PC-3 (cell line): ENCODE results near the gene TIGD6. TPM values are rescaled to one million over a fixed set of nuclear protein-coding genes. Genes with fewer than 3 reads are reported as not detected.

Experiments
- ATAC-seq: fragments of 200-7000 bp; cut with Tn5 transposase; 2 replicates; pipeline ENCODE4 v1.9.1; 2020; ENCODE audit warnings: mild to moderate bottlenecking, moderate library complexity
- BruUV-seq: library from RNA; stranded (reverse); fragments of 400-500 nt; replicated peaks from 2 replicates; lab custom pipeline; 2021; lab: Mats Ljungman, UMichigan
- CTCF ChIA-PET: fragments of 300-600 bp; sonication (Branson Sonifier 250); formaldehyde crosslinking; loops from one replicate; lab custom pipeline; 2022; ENCODE audit warnings: antibody characterized with exemption; lab: Charles Lee
- POLR2A ChIA-PET: fragments of 300-600 bp; sonication (Branson Sonifier 250); formaldehyde crosslinking; loops from one replicate; lab custom pipeline; 2022; ENCODE audit warnings: antibody characterized with exemption; ENCODE audit not compliant: unreplicated experiment; lab: Charles Lee
- DNase-seq: peaks from one replicate; pipeline ENCODE4 v3.0.0-alpha.2; 2015
- H2AFZ ChIP-seq: fragments of 300-600 bp; sonication (generic); 2 replicates; pipeline ENCODE4 v1.6.0; 2016; ENCODE audit warnings: antibody characterized with exemption, low read length
- H3F3A ChIP-seq: fragments of 300-600 bp; sonication (generic); one replicate; pipeline ENCODE4 v1.6.0; 2017; ENCODE audit warnings: antibody characterized with exemption, low read length, control low read depth, mild to moderate bottlenecking; ENCODE audit not compliant: unreplicated experiment
- H3K27ac ChIP-seq: fragments of 300-600 bp; sonication (generic); 2 replicates; pipeline ENCODE4 v1.5.1; 2016; ENCODE audit warnings: mild to moderate bottlenecking, low read length
- H3K27me3 ChIP-seq: fragments of 300-600 bp; sonication (generic); 2 replicates; pipeline ENCODE4 v1.6.1; 2016; ENCODE audit warnings: low read length, mixed read lengths
- H3K36me3 ChIP-seq: fragments of 300-600 bp; sonication (generic); 2 replicates; pipeline ENCODE4 v1.6.1; 2016; ENCODE audit warnings: low read depth, mixed run types, low read length, mixed read lengths
- H3K4me1 ChIP-seq: fragments of 300-600 bp; sonication (generic); 2 replicates; pipeline ENCODE4 v1.5.1; 2016; ENCODE audit warnings: low read length; ENCODE audit not compliant: insufficient read depth
- H3K4me2 ChIP-seq: fragments of 300-600 bp; sonication (generic); 2 replicates; pipeline ENCODE4 v1.6.0; 2016; ENCODE audit warnings: low read length
- H3K4me3 ChIP-seq: fragments of 300-600 bp; sonication (generic); 2 replicates; pipeline ENCODE4 v1.5.1; 2016; ENCODE audit warnings: mild to moderate bottlenecking, low read length, mixed read lengths
- H3K79me2 ChIP-seq: fragments of 300-600 bp; sonication (generic); 2 replicates; pipeline ENCODE4 v1.6.1; 2017; ENCODE audit warnings: low read length, mixed read lengths
- H3K9ac ChIP-seq: fragments of 300-600 bp; sonication (generic); 2 replicates; pipeline ENCODE4 v1.6.0; 2016; ENCODE audit warnings: mild to moderate bottlenecking, low read length
- H3K9me2 ChIP-seq: fragments of 300-600 bp; sonication (generic); replicated peaks from 2 replicates; pipeline ENCODE4 v1.6.1; 2016; ENCODE audit warnings: mixed run types, low read length, mixed read lengths
- H3K9me3 ChIP-seq: fragments of 300-600 bp; sonication (generic); 2 replicates; pipeline ENCODE4 v1.6.1; 2016; ENCODE audit warnings: low read length, mixed read lengths
- H4K20me1 ChIP-seq: fragments of 300-600 bp; sonication (generic); 2 replicates; pipeline ENCODE4 v1.6.1; 2016; ENCODE audit warnings: low read length, mixed read lengths
- EZH2 ChIP-seq: fragments of 300-600 bp; sonication (generic); IDR thresholded peaks from one replicate; pipeline ENCODE4 v1.6.1; 2017; ENCODE audit warnings: antibody characterized with exemption, mild to moderate bottlenecking, low read length; ENCODE audit not compliant: unreplicated experiment
- EZH2phosphoT487 ChIP-seq: fragments of 300-600 bp; sonication (generic); IDR thresholded peaks from 2 replicates; pipeline ENCODE4 v1.6.1; 2018; ENCODE audit warnings: mild to moderate bottlenecking, antibody characterized with exemption, low read length, borderline replicate concordance
- intact Hi-C: fragments of 100-400 bp; cut with micrococcal nuclease; formaldehyde crosslinking; loops from 2 replicates; pipeline ENCODE4 v1.9.0; 2023
- total RNA-seq: library from RNA; depleted of rRNA; stranded (reverse); fragments of >200 nt; gene quantifications from 2 replicates; pipeline ENCODE4 v1.2.3, GENCODE V29; 2014
- TF ChIP-seq, protein P1 (sequence below): fragments of 300-600 bp; sonication (generic); conservative IDR thresholded peaks from 2 replicates; pipeline ENCODE4 v1.5.1; 2017; ENCODE audit warnings: antibody characterized with exemption, low read depth, mild to moderate bottlenecking, low read length

TIGD6 gene
- total RNA-seq, 1 experiment from 2014 or later, result 3.8 TPM

DNA sequence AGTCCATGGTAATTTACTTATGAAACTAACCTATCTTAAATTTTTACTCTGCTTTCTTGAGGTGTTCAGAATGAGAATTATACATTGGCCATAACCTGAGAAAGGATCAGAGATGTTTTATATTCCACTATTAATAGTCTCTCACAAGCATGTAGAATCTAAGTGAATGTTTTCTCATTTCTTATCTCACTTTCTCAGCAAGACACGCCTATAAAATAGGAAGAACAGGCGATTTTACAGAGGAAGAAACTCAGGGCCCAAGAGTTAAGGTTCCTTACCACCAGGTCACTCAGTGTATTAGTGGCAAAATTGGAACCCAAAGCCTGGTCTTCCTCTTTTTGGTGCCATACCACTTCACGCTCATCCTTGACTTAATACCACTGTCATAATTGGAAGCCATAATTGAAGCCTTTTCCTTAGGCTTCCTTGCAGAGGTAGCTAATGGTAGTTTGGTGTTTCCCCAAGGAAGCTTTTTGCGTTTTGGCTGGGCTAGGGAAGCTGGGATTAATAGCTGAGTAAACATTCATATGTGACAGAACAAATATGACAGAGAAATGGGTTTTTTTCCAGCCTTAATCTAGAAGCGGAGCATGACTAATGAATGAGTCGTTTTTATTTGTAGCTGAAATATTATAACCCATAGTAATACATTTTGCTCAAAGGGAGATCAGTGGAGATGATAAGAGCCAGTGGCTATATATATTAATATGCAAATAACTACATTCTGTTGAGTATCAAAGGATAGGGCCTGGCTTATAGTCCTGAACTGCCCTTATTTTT, 17.0 kb upstream of the TIGD6 start:
- POLR2A ChIA-PET, result interaction anchor here (0.5 to 1.4 kb wide), 4 partner anchors 17 to 469 kb away, joined by 4 to 12 read pairs (median 4); partner anchors contain the start of genes HMGXB3 and TIGD6
- no peaks in the 10 kb centered on the region for H3K9me2 ChIP-seq

DNA sequence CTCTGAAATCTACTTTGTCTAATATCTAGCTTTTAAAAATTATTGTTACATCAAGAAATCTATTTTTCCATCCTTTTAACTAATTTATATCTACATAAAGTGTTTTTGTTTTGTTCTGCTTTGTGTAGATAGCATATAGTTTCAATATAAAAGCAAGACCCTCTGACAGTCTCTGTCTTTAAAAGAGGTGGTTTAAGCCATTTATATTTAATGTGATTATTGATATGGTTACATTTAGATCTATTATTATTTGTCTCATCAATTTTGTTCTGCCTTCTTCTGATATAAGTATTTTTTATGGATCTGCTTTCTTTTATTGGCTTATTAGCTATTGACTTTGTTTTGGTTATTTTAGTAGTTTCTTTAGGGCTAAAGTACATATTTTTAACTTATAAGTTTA, 16.1 kb upstream of the TIGD6 start:
- Histone ChIP-seq H4K20me1 (peaks cover 16% of the 10 kb centered on the region), H3K36me3 (peaks cover 84% of the 10 kb centered on the region), H3K4me3 (no peak overlapping the region), H2AFZ (no peak overlapping the region), H3K9me3 (no peaks in the 10 kb centered on the region), H3F3A (peaks cover 21% of the 10 kb centered on the region), H3K9ac (no peak overlapping the region), H3K27ac (peak overlapping the region; percentile 90), H3K4me2 (peak overlapping the region; percentile 67), H3K9me2 (no peaks in the 10 kb centered on the region), H3K4me1 (peaks cover 41% of the 10 kb centered on the region), H3K27me3 (no peaks in the 10 kb centered on the region), H3K79me2 (peaks cover 45% of the 10 kb centered on the region)
- ChIA-PET CTCF (no interaction called here), POLR2A (interaction anchor here (0.5 to 0.6 kb wide), 2 partner anchors 590 to 667 kb away, joined by 3 to 4 read pairs; no protein-coding TSS in a partner anchor)
- ATAC-seq (no peak), DNase-seq (no peak)
- no TSS peak for BruUV-seq
- TF ChIP-seq, protein P1, sequence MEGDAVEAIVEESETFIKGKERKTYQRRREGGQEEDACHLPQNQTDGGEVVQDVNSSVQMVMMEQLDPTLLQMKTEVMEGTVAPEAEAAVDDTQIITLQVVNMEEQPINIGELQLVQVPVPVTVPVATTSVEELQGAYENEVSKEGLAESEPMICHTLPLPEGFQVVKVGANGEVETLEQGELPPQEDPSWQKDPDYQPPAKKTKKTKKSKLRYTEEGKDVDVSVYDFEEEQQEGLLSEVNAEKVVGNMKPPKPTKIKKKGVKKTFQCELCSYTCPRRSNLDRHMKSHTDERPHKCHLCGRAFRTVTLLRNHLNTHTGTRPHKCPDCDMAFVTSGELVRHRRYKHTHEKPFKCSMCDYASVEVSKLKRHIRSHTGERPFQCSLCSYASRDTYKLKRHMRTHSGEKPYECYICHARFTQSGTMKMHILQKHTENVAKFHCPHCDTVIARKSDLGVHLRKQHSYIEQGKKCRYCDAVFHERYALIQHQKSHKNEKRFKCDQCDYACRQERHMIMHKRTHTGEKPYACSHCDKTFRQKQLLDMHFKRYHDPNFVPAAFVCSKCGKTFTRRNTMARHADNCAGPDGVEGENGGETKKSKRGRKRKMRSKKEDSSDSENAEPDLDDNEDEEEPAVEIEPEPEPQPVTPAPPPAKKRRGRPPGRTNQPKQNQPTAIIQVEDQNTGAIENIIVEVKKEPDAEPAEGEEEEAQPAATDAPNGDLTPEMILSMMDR, result no peak
- TF ChIP-seq EZH2phosphoT487 (no peak), EZH2 (no peak)
- intact Hi-C loops, result loop anchor here (2.0 kb wide), 1 partner anchor 78 kb away; no protein-coding TSS in a partner anchor

More for the DNA sequence above, 17.0 kb upstream of the TIGD6 start:
- DNase-seq (peak; percentile 99), ATAC-seq (peak; percentile 76)
- Histone ChIP-seq H3K4me2 (peak overlapping the region; percentile 67), H3K4me1 (peaks cover 50% of the 10 kb centered on the region), H4K20me1 (peaks cover 17% of the 10 kb centered on the region), H3K79me2 (peaks cover 45% of the 10 kb centered on the region), H3K9ac (peak overlapping the region; percentile 46), H3K4me3 (peak overlapping the region; percentile 29; the same call in 1 of the 2 replicates), H3K36me3 (peaks cover 77% of the 10 kb centered on the region), H3K27me3 (no peaks in the 10 kb centered on the region), H3F3A (peaks cover 23% of the 10 kb centered on the region), H3K27ac (peak overlapping the region; percentile 90), H2AFZ (0 out of 2 replicates have a peak overlapping the region, but pooled peaks have one; percentile 2), H3K9me3 (no peaks in the 10 kb centered on the region)
- TF ChIP-seq EZH2phosphoT487, result no peak
- TF ChIP-seq EZH2, result no peak
- TF ChIP-seq, protein P1, result no peak
- no TSS peak for BruUV-seq
- CTCF ChIA-PET, result interaction anchor here (0.5 to 0.9 kb wide), 5 partner anchors 18 to 523 kb away, joined by 3 to 5 read pairs (median 3); partner anchors contain the start of gene TIGD6
- intact Hi-C loops, result loop anchor here (1.0 to 2.0 kb wide), 3 partner anchors 16 to 79 kb away; no protein-coding TSS in a partner anchor
